ENCODE results near the gene TAOK2.

TAOK2 gene

GRCh38 chr16:29990034-29990433, 16.4 kb downstream of the TAOK2 start:
- H3F3A ChIP-seq (ENCODE audit: insufficient read depth, low read length), result no peaks in the 10 kb centered on the region
- TF ChIP-seq EZH2 (IDR thresholded peaks at IDR 0.05; ENCODE audit: borderline replicate concordance, low read length) (no peak), CTCF (IDR thresholded peaks at IDR 0.05; ENCODE audit: low read length) (no peak)
- no peak overlapping the region for H3K4me2 ChIP-seq (ENCODE audit: low read length)
- no peak overlapping the region for H3K9ac ChIP-seq (ENCODE audit: low read length)
- no peak overlapping the region for H2AFZ ChIP-seq (ENCODE audit: low read length)
- H3K36me3 ChIP-seq (ENCODE audit: insufficient read depth, low read length), result peaks cover 83% of the 10 kb centered on the region
- H3K4me3 ChIP-seq (ENCODE audit: low read depth, low read length, poor library complexity, severe bottlenecking), result no peak overlapping the region
- H3K9me2 ChIP-seq (ENCODE audit: low read depth, low read length), result no peaks in the 10 kb centered on the region
- H4K20me1 ChIP-seq (ENCODE audit: insufficient read depth, low read length), result no peaks in the 10 kb centered on the region
- no peaks in the 10 kb centered on the region for H3K27me3 ChIP-seq (ENCODE audit: insufficient read depth, low read length)
- H3K9me3 ChIP-seq (ENCODE audit: low read length), result no peaks in the 10 kb centered on the region
- no peaks in the 10 kb centered on the region for H3K79me2 ChIP-seq (ENCODE audit: insufficient read depth, low read length)
- H3K27ac ChIP-seq (ENCODE audit: low read depth, low read length, poor library complexity, severe bottlenecking), result no peak overlapping the region
- peaks cover 13% of the 10 kb centered on the region for H3K4me1 ChIP-seq (ENCODE audit: insufficient read depth, low read length, severe bottlenecking)

DNA sequence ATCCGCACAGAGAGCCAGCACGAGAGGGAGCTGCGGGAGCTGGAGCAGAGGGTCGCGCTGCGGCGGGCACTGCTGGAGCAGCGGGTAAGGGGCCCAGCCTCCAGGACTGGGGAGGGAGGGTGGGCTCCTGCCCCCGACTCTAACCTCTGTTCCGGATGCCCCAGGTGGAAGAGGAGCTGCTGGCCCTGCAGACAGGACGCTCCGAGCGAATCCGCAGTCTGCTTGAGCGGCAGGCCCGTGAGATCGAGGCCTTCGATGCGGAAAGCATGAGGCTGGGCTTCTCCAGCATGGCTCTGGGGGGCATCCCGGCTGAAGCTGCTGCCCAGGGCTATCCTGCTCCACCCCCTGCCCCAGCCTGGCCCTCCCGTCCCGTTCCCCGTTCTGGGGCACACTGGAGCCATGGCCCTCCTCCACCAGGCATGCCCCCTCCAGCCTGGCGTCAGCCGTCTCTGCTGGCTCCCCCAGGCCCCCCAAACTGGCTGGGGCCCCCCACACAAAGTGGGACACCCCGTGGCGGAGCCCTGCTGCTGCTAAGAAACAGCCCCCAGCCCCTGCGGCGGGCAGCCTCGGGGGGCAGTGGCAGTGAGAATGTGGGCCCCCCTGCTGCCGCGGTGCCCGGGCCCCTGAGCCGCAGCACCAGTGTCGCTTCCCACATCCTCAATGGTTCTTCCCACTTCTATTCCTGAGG, 17.4 kb downstream of the TAOK2 start:
- Histone ChIP-seq H3K9me3 (ENCODE audit: low read length) (no peaks in the 10 kb centered on the region), H3K4me3 (ENCODE audit: low read depth, low read length, poor library complexity, severe bottlenecking) (no peak overlapping the region), H3K9ac (ENCODE audit: low read length) (no peak overlapping the region), H3F3A (ENCODE audit: insufficient read depth, low read length) (no peaks in the 10 kb centered on the region), H3K27ac (ENCODE audit: low read depth, low read length, poor library complexity, severe bottlenecking) (no peak overlapping the region), H3K9me2 (ENCODE audit: low read depth, low read length) (no peaks in the 10 kb centered on the region), H3K4me1 (ENCODE audit: insufficient read depth, low read length, severe bottlenecking) (peaks cover 19% of the 10 kb centered on the region), H3K79me2 (ENCODE audit: insufficient read depth, low read length) (no peaks in the 10 kb centered on the region), H3K27me3 (ENCODE audit: insufficient read depth, low read length) (no peaks in the 10 kb centered on the region), H4K20me1 (ENCODE audit: insufficient read depth, low read length) (no peaks in the 10 kb centered on the region), H3K4me2 (ENCODE audit: low read length) (no peak overlapping the region), H2AFZ (ENCODE audit: low read length) (no peak overlapping the region), H3K36me3 (ENCODE audit: insufficient read depth, low read length) (peaks cover 73% of the 10 kb centered on the region)
- no peak for TF ChIP-seq CTCF (IDR thresholded peaks at IDR 0.05; ENCODE audit: low read length)
- TF ChIP-seq EZH2 (IDR thresholded peaks at IDR 0.05; ENCODE audit: borderline replicate concordance, low read length), result no peak

DNA sequence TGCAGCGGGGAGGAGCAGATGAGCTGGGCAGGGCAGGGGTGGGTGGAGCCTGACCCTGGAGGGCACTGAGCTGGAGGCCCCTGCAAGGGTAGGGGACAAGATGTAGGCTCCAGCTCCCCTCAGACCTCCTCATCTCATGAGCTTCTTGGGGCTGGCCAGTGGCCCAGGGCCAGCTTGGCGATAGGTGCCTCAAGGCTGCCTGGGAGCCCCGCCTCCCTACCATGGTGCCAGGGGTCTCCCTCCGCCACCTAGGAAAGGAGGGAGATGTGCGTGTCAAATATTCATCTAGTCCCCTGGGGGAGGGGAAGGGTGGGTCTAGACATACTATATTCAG, 17.9 kb downstream of the TAOK2 start:
- TF ChIP-seq EZH2 (IDR thresholded peaks at IDR 0.05; ENCODE audit: borderline replicate concordance, low read length), result no peak
- no peak for TF ChIP-seq CTCF (IDR thresholded peaks at IDR 0.05; ENCODE audit: low read length)
- Histone ChIP-seq H2AFZ (ENCODE audit: low read length) (no peak overlapping the region), H3K27me3 (ENCODE audit: insufficient read depth, low read length) (no peaks in the 10 kb centered on the region), H3K9ac (ENCODE audit: low read length) (no peak overlapping the region), H3K79me2 (ENCODE audit: insufficient read depth, low read length) (no peaks in the 10 kb centered on the region), H3K36me3 (ENCODE audit: insufficient read depth, low read length) (peaks cover 68% of the 10 kb centered on the region), H3K27ac (ENCODE audit: low read depth, low read length, poor library complexity, severe bottlenecking) (no peak overlapping the region), H4K20me1 (ENCODE audit: insufficient read depth, low read length) (no peaks in the 10 kb centered on the region), H3K4me1 (ENCODE audit: insufficient read depth, low read length, severe bottlenecking) (peaks cover 19% of the 10 kb centered on the region), H3K9me3 (ENCODE audit: low read length) (no peaks in the 10 kb centered on the region), H3K4me3 (ENCODE audit: low read depth, low read length, poor library complexity, severe bottlenecking) (no peak overlapping the region), H3K9me2 (ENCODE audit: low read depth, low read length) (no peaks in the 10 kb centered on the region), H3K4me2 (ENCODE audit: low read length) (no peak overlapping the region), H3F3A (ENCODE audit: insufficient read depth, low read length) (no peaks in the 10 kb centered on the region)

Measured in OCI-LY1 (cell line).